ENCODE data around the gene FARS2.

FARS2 gene

GRCh38 chr6:5230081-5230480 lies 31.2 kb upstream of the FARS2 start (continued):
- no peak for TF ChIP-seq ZNF280C (tag by site-specific recombination; IDR thresholded peaks at IDR 0.05)

- H3K4me1 ChIP-seq (ENCODE audit: control insufficient read depth, insufficient read depth, low read length), result no peaks in the 10 kb centered on the region
- ChIA-PET POLR2A (no interaction called here), CTCF (interaction anchor here (0.9 kb wide), 1 partner anchor 12 kb away, joined by 3 read pairs; no protein-coding TSS in a partner anchor)
- TF ChIP-seq ZNF514 (tag by site-specific recombination; IDR thresholded peaks at IDR 0.05) (no peak), TCF7L2 (IDR thresholded peaks at IDR 0.05; ENCODE audit: borderline replicate concordance, low read depth, low read length) (no peak), PRDM1 (tag by site-specific recombination; IDR thresholded peaks at IDR 0.05) (no peak), EGR2 (tag by site-specific recombination; IDR thresholded peaks at IDR 0.05; ENCODE audit: low read depth) (no peak), ZNF561 (tag by site-specific recombination; IDR thresholded peaks at IDR 0.05; ENCODE audit: borderline replicate concordance) (no peak), ZNF398 (tag by site-specific recombination; IDR thresholded peaks at IDR 0.05) (no peak), BCL11A (tag by site-specific recombination; IDR thresholded peaks at IDR 0.05; ENCODE audit: low read depth) (no peak), ZNF560 (tag by site-specific recombination; IDR thresholded peaks at IDR 0.05; ENCODE audit: borderline replicate concordance) (no peak), HOXC10 (CRISPR knock-in tag; IDR thresholded peaks at IDR 0.05) (no peak), ZNF664 (tag by site-specific recombination; IDR thresholded peaks at IDR 0.05) (no peak), OVOL3 (tag by site-specific recombination; IDR thresholded peaks at IDR 0.05) (no peak), KLF17 (tag by site-specific recombination; IDR thresholded peaks at IDR 0.05) (no peak), ZNF792 (tag by site-specific recombination; IDR thresholded peaks at IDR 0.05) (no peak), BCL6B (tag by site-specific recombination; IDR thresholded peaks at IDR 0.05) (no peak), ZNF513 (tag by site-specific recombination; IDR thresholded peaks at IDR 0.05) (no peak), ZNF488 (tag by site-specific recombination; IDR thresholded peaks at IDR 0.05) (no peak), ZNF530 (tag by site-specific recombination; IDR thresholded peaks at IDR 0.05; ENCODE audit: low read depth) (no peak), ZNF654 (tag by site-specific recombination; IDR thresholded peaks at IDR 0.05; ENCODE audit: low read depth) (no peak), OSR2 (tag by site-specific recombination; IDR thresholded peaks at IDR 0.05) (no peak), ZNF610 (tag by site-specific recombination; IDR thresholded peaks at IDR 0.05; ENCODE audit: borderline replicate concordance) (no peak)
- no peaks in the 10 kb centered on the region; a peak in 1 of 3 replicates for H3K36me3 ChIP-seq (ENCODE audit: control insufficient read depth in 2 of 2, insufficient read depth in 1 of 2, low read length in 2 of 2)
- H3K27ac ChIP-seq (ENCODE audit: extremely low read depth, low read depth, low read length), result no peak overlapping the region
- no peaks in the 10 kb centered on the region for H3K9me3 ChIP-seq (ENCODE audit: control insufficient read depth, insufficient read depth, low read depth, low read length)
- H3K4me3 ChIP-seq (ENCODE audit: low read depth, low read length), result no peak overlapping the region
Measured at GRCh38 chr6:5231289-5231688, 30.0 kb upstream of the FARS2 start.
